Measurements from ENCODE around the gene RPUSD1. TPM values are rescaled to one million over a fixed set of nuclear protein-coding genes. Genes with fewer than 3 reads are reported as not detected.

RPUSD1 gene
- total RNA-seq, 1 donor, result 42.5 TPM

Small RNA genes lying within 50 kb of the gene (small RNA-seq; reads per million reads assigned to genes)
- not detected for gene MIR662

Other genes starting within 250 kb of the RPUSD1 start
- under 0.01 TPM for gene PRR35, start 228.0 kb downstream of the RPUSD1 start, total RNA-seq
- 14.3 TPM for gene NHLRC4, start 221.4 kb downstream of the RPUSD1 start, total RNA-seq
- 36.9 TPM for gene PIGQ, start 218.4 kb downstream of the RPUSD1 start, total RNA-seq
- gene RAB40C, start 198.3 kb downstream of the RPUSD1 start, total RNA-seq, result 33.4 TPM
- gene WFIKKN1, start 157.4 kb downstream of the RPUSD1 start, total RNA-seq, result 0.27 TPM
- gene METTL26, start 152.1 kb downstream of the RPUSD1 start, total RNA-seq, result 101 TPM
- 20.5 TPM for gene MCRIP2, start 146.6 kb downstream of the RPUSD1 start, total RNA-seq
- gene WDR90, start 139.0 kb downstream of the RPUSD1 start, total RNA-seq, result 25.9 TPM
- gene RHOT2, start 120.2 kb downstream of the RPUSD1 start, total RNA-seq, result 44.7 TPM
- 0.54 TPM for gene RHBDL1, start 112.7 kb downstream of the RPUSD1 start, total RNA-seq
- 73.2 TPM for gene STUB1, start 108.0 kb downstream of the RPUSD1 start, total RNA-seq
- gene JMJD8, start 104.0 kb downstream of the RPUSD1 start, total RNA-seq, result 68.9 TPM
- gene WDR24, start 98.0 kb downstream of the RPUSD1 start, total RNA-seq, result 7.0 TPM
- gene FBXL16, start 82.6 kb downstream of the RPUSD1 start, total RNA-seq, result 0.54 TPM
- 5.1 TPM for gene METRN, start 73.3 kb downstream of the RPUSD1 start, total RNA-seq
- gene ANTKMT, start 67.2 kb downstream of the RPUSD1 start, total RNA-seq, result 25.3 TPM
- 2.7 TPM for gene CCDC78, start 61.9 kb downstream of the RPUSD1 start, total RNA-seq
- 22.6 TPM for gene HAGHL, start 61.3 kb downstream of the RPUSD1 start, total RNA-seq
- gene CIAO3, start 47.4 kb downstream of the RPUSD1 start, total RNA-seq, result 72.2 TPM
- under 0.01 TPM for gene MSLN, start 27.6 kb downstream of the RPUSD1 start, total RNA-seq
- gene CHTF18, start 239 bp upstream of the RPUSD1 start, total RNA-seq, result 25.3 TPM
- gene GNG13, start 12.4 kb upstream of the RPUSD1 start, total RNA-seq, result not detected
- gene LMF1, start 182.6 kb upstream of the RPUSD1 start, total RNA-seq, result 45.2 TPM
- under 0.01 TPM for gene SOX8, start 193.4 kb upstream of the RPUSD1 start, total RNA-seq

Measured in hematopoietic multipotent progenitor cell (in vitro differentiated cells).